ENCODE measurements around the gene RNF212. TPM values are rescaled to one million over a fixed set of nuclear protein-coding genes. Genes with fewer than 3 reads are reported as not detected.
A peak's percentile ranks its signal among the peaks of the same experiment; 100 is the strongest.
"Not testable (repeated sequence)": the region's sequence is repeated elsewhere in the genome, so short reads cannot be mapped to it uniquely, and the experiment has no call there.

Gene RNF212
- total and polyA plus RNA-seq, 2 experiments from 2014 or later = 8.4 to 10.4 TPM

DNA sequence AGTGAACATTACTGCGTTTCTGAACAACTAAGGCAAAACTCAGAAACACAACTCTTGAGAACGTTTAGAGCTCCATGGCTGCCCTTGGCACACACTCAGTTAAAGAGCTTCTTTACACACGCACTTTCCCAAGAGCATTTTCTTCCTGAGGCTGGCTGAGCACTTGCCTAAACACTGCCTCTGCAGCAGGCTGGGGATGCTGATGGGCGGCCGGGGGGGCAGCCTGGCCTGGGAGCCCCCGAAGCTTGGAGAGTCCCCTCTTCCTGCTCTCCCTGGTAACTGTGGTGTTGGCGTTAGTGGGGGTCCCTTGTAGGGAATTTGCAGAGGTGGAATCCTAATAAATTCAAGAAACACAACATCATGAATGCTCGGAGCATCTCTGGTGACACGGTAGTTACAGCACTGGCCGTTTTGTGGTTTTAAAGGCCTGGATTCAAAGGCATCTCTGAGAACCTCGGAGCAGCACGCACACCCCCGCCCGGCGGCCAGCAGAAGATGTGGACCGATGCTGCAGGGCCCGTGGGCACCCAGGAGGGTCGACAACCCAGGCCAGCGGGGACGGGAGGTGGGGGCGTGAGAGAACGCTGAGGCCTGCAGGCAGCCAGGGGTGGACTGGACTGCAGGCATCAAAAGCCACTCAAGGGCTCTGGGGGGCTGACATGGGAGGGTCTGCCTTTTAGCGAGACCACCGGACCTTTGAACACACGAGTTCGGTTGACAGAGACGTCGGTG is 56.5 kb downstream of the RNF212 start:
- Histone ChIP-seq H3K27ac (no peak overlapping the region), H3K9me3 (ENCODE audit: low read depth) (no peaks in the 10 kb centered on the region), H3K27me3 (peaks cover 24% of the 10 kb centered on the region), H2AFZ (no peak overlapping the region), H4K20me1 (ENCODE audit: insufficient read depth, poor library complexity, severe bottlenecking) (no peaks in the 10 kb centered on the region), H3K79me2 (no peaks in the 10 kb centered on the region), H3K4me1 (ENCODE audit: insufficient read depth) (peaks cover 3% of the 10 kb centered on the region), H3K36me3 (replicated peaks; ENCODE audit: insufficient read depth, low read depth) (no peaks in the 10 kb centered on the region), H3K4me3 (no peak overlapping the region), H3K9me2 (replicated peaks; ENCODE audit: insufficient read depth) (no peaks in the 10 kb centered on the region), H3K4me2 (no peak overlapping the region)
- WGBS (ENCODE audit: low lambda C conversion rate, missing lambda C conversion rate) = 89% methylated on average over 28 of the region's 28 CpGs
- DNase-seq (ENCODE audit: low spot score) = no peak
- TF ChIP-seq, protein P1, sequence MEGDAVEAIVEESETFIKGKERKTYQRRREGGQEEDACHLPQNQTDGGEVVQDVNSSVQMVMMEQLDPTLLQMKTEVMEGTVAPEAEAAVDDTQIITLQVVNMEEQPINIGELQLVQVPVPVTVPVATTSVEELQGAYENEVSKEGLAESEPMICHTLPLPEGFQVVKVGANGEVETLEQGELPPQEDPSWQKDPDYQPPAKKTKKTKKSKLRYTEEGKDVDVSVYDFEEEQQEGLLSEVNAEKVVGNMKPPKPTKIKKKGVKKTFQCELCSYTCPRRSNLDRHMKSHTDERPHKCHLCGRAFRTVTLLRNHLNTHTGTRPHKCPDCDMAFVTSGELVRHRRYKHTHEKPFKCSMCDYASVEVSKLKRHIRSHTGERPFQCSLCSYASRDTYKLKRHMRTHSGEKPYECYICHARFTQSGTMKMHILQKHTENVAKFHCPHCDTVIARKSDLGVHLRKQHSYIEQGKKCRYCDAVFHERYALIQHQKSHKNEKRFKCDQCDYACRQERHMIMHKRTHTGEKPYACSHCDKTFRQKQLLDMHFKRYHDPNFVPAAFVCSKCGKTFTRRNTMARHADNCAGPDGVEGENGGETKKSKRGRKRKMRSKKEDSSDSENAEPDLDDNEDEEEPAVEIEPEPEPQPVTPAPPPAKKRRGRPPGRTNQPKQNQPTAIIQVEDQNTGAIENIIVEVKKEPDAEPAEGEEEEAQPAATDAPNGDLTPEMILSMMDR (IDR thresholded peaks at IDR 0.05; ENCODE audit: poor library complexity) = no peak
- TF ChIP-seq EZH2phosphoT487 (IDR thresholded peaks at IDR 0.05; ENCODE audit: low read depth, severe bottlenecking, unreplicated experiment) (no peak), EZH2 (IDR thresholded peaks at IDR 0.05; ENCODE audit: borderline replicate concordance) (no peak)

DNA sequence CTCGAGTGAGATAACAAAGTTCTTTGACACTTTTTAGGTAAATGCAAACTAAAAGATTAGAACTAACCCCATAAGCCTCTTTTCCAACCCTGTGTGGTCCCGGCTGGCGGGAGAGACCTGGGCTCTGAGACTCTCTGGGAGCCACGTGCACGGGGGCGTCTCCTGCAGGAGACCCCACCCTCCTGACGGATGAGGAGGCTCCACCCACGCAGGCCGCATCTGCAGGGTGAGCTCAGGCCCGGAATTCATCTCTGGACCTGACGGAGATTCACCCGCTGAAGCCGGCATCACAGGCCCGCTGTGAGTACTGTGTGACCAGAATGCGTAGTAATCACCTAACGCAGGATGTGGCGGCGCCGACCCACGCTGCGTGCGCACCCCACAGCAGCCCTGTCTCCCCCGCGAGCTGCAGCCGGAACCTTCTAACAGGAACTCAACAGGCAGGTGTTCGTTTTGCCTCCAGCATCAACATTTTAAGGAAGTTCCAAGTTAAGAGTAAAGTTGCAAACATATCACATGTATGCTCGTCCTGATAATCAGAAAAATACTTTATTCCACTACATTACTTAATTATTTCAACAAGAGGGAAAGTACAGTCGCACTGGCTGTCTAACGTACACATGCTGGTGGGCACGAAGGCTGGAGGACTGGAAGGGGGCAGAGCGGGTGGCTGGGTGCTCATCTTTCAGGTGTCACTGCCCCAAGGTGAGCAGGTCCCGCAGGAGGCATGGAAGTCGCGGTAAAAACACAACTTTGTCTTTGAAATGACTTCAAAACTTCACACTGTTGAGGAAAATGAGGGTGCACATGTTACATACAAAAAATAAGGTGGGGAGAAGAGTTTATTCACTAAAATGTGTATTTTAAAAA is 57.4 kb downstream of the RNF212 start:
- peak; percentile 57 for DNase-seq (ENCODE audit: low spot score)
- Histone ChIP-seq H4K20me1 (ENCODE audit: insufficient read depth, poor library complexity, severe bottlenecking) (no peaks in the 10 kb centered on the region), H3K9me3 (ENCODE audit: low read depth) (no peaks in the 10 kb centered on the region), H3K79me2 (no peaks in the 10 kb centered on the region), H3K36me3 (replicated peaks; ENCODE audit: insufficient read depth, low read depth) (no peaks in the 10 kb centered on the region), H3K4me1 (ENCODE audit: insufficient read depth) (peaks cover 3% of the 10 kb centered on the region), H2AFZ (no peak overlapping the region), H3K27ac (no peak overlapping the region), H3K4me3 (no peak overlapping the region), H3K27me3 (peaks cover 25% of the 10 kb centered on the region), H3K4me2 (no peak overlapping the region), H3K9me2 (replicated peaks; ENCODE audit: insufficient read depth) (no peaks in the 10 kb centered on the region)
- TF ChIP-seq, protein P1 (IDR thresholded peaks at IDR 0.05; ENCODE audit: poor library complexity) = no peak
- no peak for TF ChIP-seq EZH2phosphoT487 (IDR thresholded peaks at IDR 0.05; ENCODE audit: low read depth, severe bottlenecking, unreplicated experiment)
- TF ChIP-seq EZH2 (IDR thresholded peaks at IDR 0.05; ENCODE audit: borderline replicate concordance) = no peak
- 65% methylated on average over 34 of the region's 34 CpGs for WGBS (ENCODE audit: low lambda C conversion rate, missing lambda C conversion rate)

DNA sequence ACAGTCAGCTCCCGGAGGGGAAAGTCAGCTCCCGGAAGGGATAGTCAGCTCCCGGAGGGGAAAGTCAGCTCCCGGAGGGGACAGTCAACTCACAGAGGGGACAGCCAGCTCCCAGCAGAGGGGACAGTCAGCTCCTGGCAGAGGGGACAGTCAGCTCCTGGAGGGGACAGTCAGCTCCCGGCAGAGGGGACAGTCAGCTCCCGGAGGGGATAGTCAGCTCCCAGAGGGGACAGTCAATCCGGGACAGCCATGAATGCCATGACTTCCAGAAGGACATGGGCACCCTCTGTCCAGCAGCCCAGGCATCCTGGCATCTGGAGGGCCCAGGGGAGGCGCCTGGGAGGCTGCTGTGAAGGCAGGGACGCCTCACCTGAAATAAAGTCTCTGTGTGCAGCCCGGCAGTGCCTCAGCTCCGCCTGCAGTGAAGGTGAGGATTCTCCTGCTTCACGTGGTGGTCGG is 58.1 kb downstream of the RNF212 start:
- H3K9me2 ChIP-seq (replicated peaks; ENCODE audit: insufficient read depth); H3K4me1 ChIP-seq (ENCODE audit: insufficient read depth); H3K79me2 ChIP-seq; H3K9me3 ChIP-seq (ENCODE audit: low read depth); H3K4me3 ChIP-seq; DNase-seq (ENCODE audit: low spot score); H4K20me1 ChIP-seq (ENCODE audit: insufficient read depth, poor library complexity, severe bottlenecking); H3K36me3 ChIP-seq (replicated peaks; ENCODE audit: insufficient read depth, low read depth); H3K27ac ChIP-seq; H3K4me2 ChIP-seq; H2AFZ ChIP-seq: not testable (repeated sequence)
- H3K27me3 ChIP-seq = peaks cover 25% of the 10 kb centered on the region
- 36% methylated on average over 8 of the region's 13 CpGs for WGBS (ENCODE audit: low lambda C conversion rate, missing lambda C conversion rate)

DNA sequence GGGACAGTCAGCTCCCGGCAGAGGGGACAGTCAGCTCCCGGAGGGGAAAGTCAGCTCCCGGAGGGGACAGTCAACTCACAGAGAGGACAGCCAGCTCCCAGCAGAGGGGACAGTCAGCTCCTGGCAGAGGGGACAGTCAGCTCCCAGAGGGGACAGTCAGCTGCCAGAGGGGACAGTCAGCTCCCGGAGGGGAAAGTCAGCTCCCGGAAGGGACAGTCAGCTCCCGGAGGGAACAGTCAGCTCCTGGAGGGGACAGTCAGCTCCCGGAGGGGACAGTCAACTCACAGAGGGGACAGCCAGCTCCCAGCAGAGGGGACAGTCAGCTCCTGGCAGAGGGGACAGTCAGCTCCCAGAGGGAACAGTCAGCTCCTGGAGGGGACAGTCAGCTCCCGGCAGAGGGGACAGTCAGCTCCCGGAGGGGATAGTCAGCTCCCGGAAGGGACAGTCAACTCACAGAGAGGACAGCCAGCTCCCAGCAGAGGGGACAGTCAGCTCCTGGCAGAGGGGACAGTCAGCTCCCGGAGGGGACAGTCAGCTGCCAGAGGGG is 58.6 kb downstream of the RNF212 start:
- H3K27me3 ChIP-seq = peaks cover 25% of the 10 kb centered on the region
- H4K20me1 ChIP-seq (ENCODE audit: insufficient read depth, poor library complexity, severe bottlenecking); H2AFZ ChIP-seq; H3K4me1 ChIP-seq (ENCODE audit: insufficient read depth); H3K27ac ChIP-seq; DNase-seq (ENCODE audit: low spot score); H3K9me2 ChIP-seq (replicated peaks; ENCODE audit: insufficient read depth); H3K36me3 ChIP-seq (replicated peaks; ENCODE audit: insufficient read depth, low read depth); H3K79me2 ChIP-seq; H3K9me3 ChIP-seq (ENCODE audit: low read depth); H3K4me2 ChIP-seq; H3K4me3 ChIP-seq: not testable (repeated sequence)
- WGBS (ENCODE audit: low lambda C conversion rate, missing lambda C conversion rate) = no CpG with 5 or more reads among the region's 11 CpGs

DNA sequence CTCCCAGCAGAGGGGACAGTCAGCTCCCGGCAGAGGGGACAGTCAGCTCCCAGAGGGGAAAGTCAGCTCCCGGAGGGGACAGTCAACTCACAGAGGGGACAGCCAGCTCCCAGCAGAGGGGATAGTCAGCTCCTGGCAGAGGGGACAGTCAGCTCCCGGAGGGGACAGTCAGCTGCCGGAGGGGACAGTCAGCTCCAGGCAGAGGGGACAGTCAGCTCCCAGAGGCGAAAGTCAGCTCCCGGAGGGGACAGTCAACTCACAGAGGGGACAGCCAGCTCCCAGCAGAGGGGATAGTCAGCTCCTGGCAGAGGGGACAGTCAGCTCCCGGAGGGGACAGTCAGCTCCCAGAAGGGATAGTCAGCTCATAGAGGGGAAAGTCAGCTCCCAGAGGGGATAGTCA is 59.5 kb downstream of the RNF212 start:
- H3K27me3 ChIP-seq = peaks cover 25% of the 10 kb centered on the region
- H3K27ac ChIP-seq; H2AFZ ChIP-seq; H3K9me3 ChIP-seq (ENCODE audit: low read depth); H3K4me3 ChIP-seq; H3K36me3 ChIP-seq (replicated peaks; ENCODE audit: insufficient read depth, low read depth); H3K9me2 ChIP-seq (replicated peaks; ENCODE audit: insufficient read depth); H3K79me2 ChIP-seq; DNase-seq (ENCODE audit: low spot score); H4K20me1 ChIP-seq (ENCODE audit: insufficient read depth, poor library complexity, severe bottlenecking); H3K4me2 ChIP-seq; H3K4me1 ChIP-seq (ENCODE audit: insufficient read depth): not testable (repeated sequence)
- WGBS (ENCODE audit: low lambda C conversion rate, missing lambda C conversion rate) = 80% methylated on average over 1 of the region's 7 CpGs
